Measurements from ENCODE around the gene RTN4. TPM values are rescaled to one million over a fixed set of nuclear protein-coding genes. Genes with fewer than 3 reads are reported as not detected.
A peak's percentile ranks its signal among the peaks of the same experiment; 100 is the strongest.

Gene RTN4
- total RNA-seq, 4 donors from 2014 or later: 119 to 205 (median 154) TPM

GRCh38 chr2:55003706-55004639, 46.3 kb downstream of the RTN4 start:
- intact Hi-C loops (cut with DNase I; ENCODE audit: low total_unique reads): no loop called here
- no peak for TF ChIP-seq CTCF (IDR thresholded peaks at IDR 0.05)
- TF ChIP-seq POLR2A (IDR thresholded peaks at IDR 0.05): no peak
- Histone ChIP-seq H3K27ac (no peak overlapping the region), H3K4me3 (no peak overlapping the region), H3K9me3 (no peaks in the 10 kb centered on the region), H3K4me1 (no peaks in the 10 kb centered on the region), H3K36me3 (no peaks in the 10 kb centered on the region), H3K27me3 (no peaks in the 10 kb centered on the region)
- DNase-seq: no peak

- intact Hi-C loops (cut with DNase I; ENCODE audit: low total_unique reads): no loop called here
- TF ChIP-seq POLR2A (IDR thresholded peaks at IDR 0.05): no peak
- TF ChIP-seq CTCF (IDR thresholded peaks at IDR 0.05): no peak
- no peak for DNase-seq
- Histone ChIP-seq H3K36me3 (no peaks in the 10 kb centered on the region), H3K27me3 (no peaks in the 10 kb centered on the region), H3K9me3 (no peaks in the 10 kb centered on the region), H3K27ac (no peak overlapping the region), H3K4me3 (no peak overlapping the region), H3K4me1 (no peaks in the 10 kb centered on the region)
These were observed 48.5 kb downstream of the RTN4 start for GRCh38 chr2:55001716-55002115.

GRCh38 chr2:55000341-55000740, 49.9 kb downstream of the RTN4 start:
- no peak for DNase-seq
- Histone ChIP-seq H3K27ac (no peak overlapping the region), H3K4me3 (no peak overlapping the region), H3K36me3 (no peaks in the 10 kb centered on the region), H3K4me1 (no peaks in the 10 kb centered on the region), H3K27me3 (no peaks in the 10 kb centered on the region), H3K9me3 (no peaks in the 10 kb centered on the region)
- TF ChIP-seq CTCF (IDR thresholded peaks at IDR 0.05): no peak
- TF ChIP-seq POLR2A (IDR thresholded peaks at IDR 0.05): no peak
- intact Hi-C loops (cut with DNase I; ENCODE audit: low total_unique reads): no loop called here

GRCh38 chr2:54999182-54999581, 51.1 kb downstream of the RTN4 start:
- H3K4me3 ChIP-seq: no peak overlapping the region
- no peaks in the 10 kb centered on the region for H3K4me1 ChIP-seq

More at GRCh38 chr2:54999182-54999581, 51.1 kb downstream of the RTN4 start:
- no peaks in the 10 kb centered on the region for H3K9me3 ChIP-seq
- TF ChIP-seq CTCF (IDR thresholded peaks at IDR 0.05): no peak
- TF ChIP-seq POLR2A (IDR thresholded peaks at IDR 0.05): no peak
- intact Hi-C loops (cut with DNase I; ENCODE audit: low total_unique reads): no loop called here
- peak overlapping the region in 1 of 2 donors; percentile 31 for H3K27ac ChIP-seq
- no peak for DNase-seq
- H3K27me3 ChIP-seq: no peaks in the 10 kb centered on the region
- no peaks in the 10 kb centered on the region for H3K36me3 ChIP-seq

All from uterus (tissue), 4 donors.